NCI-H128 (cell line): Measurements from ENCODE around the gene FGGY.
"Not testable (repeated sequence)": the region's sequence is repeated elsewhere in the genome, so short reads cannot be mapped to it uniquely, and the experiment has no call there.

Experiments used
- DNase-seq: peaks from one replicate; lab custom pipeline; 2025; ENCODE audit not compliant: unreplicated experiment; lab: John Stamatoyannopoulos, UW

Gene FGGY

DNA sequence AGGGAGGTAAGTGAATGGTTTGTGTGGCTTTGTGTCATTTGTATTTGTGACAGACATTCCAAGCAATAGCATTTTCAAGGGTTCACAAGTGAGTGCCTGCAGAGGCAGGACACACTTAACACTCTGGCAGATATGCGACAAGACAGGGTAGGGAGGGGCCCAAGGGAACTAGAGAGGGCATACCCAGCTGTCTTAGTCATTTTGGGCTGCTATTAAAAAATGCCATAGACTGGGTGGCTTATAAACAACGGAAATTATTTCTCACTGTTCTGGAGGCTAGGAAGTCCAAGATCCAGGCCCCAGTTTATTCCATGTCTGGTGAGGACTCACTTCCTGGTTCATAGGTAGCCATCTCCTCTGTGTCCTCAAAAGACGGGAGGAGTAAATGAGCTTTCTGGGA lies 137.4 kb downstream of the FGGY start:
- no peak for DNase-seq

DNA sequence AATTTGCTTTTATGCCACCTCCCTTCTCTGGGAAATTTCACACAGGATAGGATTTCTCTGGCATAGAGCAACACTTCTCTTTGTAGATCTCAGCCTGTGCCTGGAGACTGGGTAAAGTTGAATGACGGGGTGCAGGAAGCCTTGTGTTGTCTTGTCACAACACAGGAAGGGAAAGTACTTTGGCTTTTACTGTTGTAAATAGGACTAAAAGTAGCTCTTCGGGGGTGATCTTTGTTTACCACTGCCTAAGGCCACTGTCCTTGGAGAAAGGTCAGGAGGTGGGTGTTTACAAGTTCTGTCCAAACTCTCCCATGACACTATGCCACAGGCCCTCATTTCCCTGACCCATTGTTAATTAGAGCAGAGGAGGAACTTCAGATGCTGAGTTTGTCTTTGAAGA lies 139.7 kb downstream of the FGGY start:
- DNase-seq = no peak

DNA sequence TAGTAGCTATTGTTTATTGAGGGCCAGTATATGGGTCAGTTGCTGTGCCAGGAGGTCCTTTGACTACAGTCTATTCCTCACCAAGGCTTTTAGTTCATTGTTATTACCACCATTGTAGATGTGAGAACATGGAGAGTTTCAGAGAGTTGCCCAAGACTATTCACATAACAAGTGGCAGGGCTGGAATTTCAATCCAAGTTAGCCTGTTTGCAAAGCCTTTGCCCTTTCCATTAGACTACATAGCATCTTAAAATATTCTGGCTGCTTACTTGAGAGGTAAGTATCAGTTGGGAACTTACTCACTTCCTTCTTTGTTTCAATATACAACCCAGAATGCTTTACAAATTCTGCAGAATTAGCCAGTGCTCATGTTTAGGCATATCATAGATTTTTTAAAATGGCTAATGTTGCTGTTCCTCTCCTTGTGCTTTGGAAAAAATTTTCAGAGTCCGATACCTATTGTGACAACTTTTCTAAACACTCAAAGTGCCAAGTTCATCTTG lies 141.2 kb downstream of the FGGY start:
- DNase-seq = no peak

DNA sequence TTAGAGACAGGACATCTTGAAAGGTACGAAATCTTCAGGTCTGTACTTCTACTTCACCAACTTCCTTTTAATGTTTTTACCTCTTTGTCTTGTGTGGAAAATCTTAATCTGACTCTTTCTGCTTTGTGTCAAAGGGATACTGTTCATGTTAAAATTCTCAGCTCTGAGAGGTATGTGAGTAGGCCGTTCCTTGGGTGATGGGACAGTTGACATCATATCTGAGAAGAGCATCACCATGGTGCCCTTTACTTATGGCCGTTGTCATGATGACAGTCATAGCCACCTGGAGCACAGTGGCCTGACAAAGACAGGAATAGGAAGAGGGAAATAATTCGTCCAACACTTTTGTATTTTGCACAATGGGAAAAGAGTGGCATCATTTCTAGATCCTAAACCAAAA lies 145.6 kb downstream of the FGGY start:
- no peak for DNase-seq

DNA sequence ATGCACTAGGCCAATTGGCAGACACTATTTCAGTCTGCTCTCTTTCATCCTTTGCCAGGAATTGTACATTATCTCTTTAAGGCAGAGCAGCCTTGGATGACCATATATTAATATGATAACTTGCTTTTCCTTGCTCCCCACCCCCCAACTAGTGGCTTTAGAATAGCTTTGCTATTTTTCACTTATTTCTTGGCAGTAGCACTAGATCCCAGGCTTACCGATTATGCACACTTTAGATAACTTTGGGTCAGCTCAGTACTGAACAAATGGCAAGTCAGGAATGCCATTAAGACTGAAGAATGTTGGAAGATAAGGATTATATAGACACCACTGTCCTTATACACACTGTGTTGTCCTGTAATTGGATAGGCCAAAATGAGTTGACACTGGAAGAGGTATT lies 146.4 kb downstream of the FGGY start:
- no peak for DNase-seq

DNA sequence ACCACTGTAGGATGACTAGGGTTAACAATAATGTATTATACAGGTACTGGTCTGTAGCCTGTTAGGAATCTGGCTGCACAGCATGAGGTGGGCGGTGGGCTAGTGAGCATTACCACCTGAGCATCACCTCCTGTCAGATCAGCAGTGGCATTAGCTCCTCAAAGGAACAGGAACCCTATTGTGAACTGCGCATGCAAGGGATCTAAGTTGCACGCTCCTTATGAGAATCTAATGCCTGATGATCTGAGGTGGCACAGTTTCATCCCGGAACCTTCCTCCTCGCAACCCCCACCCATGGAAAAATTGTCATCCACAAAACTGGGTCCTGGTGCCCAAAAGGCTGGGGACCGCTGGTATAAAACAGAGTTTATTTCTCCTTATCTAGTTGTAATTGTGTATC lies 147.6 kb downstream of the FGGY start:
- no peak for DNase-seq

DNA sequence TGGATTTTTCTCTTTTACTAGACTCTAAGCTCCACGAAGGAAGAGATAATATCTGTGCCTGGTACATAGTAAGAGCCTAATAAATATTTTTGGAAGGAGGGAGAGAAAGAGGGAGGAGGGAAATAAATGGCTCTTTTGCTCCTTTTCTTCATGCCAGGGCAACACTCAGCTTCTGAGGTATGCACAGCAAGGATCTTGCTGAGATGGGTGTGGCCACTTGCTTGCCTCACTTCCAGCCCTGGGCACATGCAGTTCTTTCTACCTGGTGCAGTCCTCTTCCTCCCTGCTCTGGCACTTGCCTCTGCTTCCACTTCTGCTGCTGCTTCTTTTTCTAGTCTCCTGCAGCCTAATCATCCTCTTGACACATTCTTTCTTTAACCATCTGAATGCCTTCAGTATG lies 148.1 kb downstream of the FGGY start:
- DNase-seq = no peak

DNA sequence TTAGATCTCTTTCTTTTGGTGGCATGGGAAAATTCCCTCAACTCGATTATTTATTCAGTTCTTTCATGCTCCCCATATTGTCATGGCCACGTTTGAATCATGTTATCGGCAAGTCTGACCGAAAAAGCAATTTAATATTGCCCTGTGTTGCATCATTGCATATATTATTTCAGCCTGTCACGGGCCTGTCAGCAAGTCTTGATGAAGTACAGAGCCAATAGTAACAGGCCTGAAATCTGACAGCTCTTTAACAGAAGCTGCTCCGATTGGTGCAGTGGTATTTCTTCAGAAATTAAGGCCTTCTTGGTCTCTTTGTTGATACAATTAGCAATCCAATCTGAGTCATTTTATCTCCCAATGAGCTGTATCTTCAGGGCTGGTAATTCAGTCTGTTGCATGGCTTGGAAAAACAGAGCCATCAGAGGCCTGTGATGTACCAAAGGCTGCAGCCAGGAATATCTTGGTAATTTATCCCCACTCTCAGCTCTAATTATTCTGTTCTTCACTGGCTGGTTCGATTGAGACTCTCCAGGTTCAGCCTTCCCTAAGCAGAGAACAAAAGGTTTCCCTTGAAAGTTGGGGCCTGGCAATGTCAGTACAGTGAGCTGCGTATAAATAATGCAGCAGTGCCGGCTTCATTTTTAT lies 149.5 kb downstream of the FGGY start:
- no peak for DNase-seq

DNA sequence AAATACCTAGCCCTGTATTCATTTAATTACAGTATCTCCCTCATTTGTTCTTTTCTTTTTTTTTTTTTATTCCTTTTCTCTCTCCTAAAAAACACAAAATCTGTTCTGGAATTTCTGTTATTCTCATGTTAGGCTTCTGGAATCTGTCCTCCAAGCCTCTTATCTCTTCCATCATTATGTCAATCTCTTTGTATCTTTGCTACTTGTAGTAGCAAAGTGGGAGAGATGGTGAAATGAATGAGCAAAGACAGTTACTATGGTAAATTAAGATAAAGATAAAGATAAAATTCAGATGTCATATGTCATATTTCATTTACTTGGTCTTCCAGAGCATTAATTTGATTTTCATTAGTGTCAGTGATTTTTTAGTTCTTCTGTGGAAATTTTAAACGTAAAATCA lies 155.1 kb downstream of the FGGY start:
- no peak for DNase-seq

DNA sequence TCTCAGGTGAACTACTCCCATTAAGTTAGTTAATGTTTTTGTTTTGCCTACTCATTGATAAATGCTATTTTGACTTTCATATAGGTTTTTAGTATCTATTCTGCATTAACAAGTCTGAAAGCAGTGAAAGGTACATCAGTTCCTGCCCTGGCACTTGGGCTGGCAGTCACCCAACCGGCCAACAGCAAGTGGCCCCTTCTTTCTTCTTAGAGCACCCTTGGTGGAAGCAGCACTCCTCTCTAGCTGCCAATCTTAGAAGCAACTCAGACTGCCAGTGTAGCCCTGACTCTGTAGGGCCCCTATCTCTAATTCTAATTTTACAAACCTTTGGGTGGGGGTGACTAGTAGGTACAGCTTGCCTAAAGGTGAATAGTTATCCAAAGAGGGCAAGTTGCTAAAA lies 155.7 kb downstream of the FGGY start:
- no peak for DNase-seq

DNA sequence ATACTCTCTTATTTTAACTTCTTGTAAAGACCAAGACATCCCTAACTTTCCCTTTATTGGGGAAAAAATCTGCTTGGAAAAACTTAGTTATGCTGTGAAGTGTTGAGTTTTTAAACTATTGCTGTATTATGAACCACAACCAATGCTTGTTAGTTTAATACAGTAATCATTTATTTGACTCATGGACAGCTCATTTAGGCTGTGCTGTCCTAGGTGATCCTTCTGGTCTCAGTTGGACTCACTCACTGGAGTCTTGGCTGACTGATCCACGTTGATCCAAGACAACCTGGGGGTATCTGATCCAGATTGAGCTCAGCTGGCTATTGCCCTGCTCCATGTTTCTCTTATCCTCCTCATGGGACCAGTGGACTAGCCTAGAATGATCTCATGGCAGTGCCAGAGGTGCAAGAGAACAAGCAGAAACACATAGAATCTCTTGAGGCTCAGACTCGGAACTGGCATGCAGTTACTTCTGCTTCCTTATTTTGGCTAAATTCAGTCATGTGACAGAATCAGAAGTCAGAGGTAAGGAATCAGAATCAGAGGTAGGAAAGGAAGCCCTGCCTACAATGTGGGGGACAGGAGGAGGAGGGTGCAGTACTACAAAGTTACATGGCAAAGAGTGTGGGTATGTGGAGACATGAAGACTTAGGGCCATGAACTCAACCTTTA lies 156.5 kb downstream of the FGGY start:
- DNase-seq = no peak

DNA sequence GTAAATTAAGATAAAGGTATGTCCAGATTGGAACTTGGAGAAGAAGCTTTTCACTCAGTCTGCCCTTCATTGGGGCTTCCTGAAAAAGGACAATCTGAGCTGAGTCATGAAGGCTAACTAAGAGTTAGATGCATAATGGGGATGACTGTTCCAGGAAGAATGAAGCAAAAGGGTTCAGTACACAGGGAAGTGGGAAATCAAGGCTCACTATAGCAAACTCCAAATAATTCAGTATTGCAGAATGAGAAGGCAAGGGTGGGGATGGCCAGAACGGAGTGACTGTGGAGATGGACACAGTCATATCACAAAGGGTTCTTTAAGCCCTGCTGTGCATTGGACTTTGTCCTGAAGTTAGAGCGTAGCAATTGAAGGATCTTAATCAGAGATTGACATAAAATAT lies 158.3 kb downstream of the FGGY start:
- no peak for DNase-seq

DNA sequence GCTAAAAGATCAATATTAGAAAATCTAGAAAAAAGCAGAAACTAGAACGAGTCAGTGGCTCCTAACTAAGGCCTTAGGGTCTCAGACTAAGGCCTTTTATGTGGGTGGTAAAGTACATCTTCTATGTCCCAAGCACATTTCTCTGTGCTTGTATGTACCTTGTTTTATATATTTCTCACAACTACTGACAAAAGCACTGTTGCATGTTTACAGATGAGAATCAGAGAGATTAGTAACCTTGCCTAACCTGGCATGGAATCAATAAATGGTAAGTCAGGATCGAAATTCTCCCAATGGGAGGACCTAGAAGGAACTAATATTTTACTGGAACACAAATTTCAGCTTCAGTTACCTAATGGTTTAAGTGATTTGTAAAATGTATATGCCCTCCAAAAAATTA lies 160.9 kb downstream of the FGGY start:
- DNase-seq = no peak

DNA sequence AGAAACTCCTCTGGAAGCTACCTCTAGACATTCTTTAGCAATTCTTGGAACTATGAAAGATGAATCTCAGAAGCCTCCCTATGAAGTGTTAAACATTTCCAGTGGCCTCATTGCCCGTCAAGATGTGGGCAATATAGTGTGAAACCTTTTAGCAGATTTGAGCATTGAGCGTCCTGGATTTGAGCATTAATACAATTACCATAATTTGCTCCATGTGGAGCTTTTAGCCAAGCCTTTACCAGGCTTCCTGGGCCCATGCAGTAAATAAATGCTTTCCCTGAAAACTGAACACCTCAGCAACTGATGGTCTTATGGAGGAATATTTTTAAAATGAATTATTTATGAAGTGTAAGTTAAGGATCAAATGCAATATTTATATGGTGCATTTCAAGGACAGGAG lies 162.0 kb downstream of the FGGY start:
- no peak for DNase-seq

DNA sequence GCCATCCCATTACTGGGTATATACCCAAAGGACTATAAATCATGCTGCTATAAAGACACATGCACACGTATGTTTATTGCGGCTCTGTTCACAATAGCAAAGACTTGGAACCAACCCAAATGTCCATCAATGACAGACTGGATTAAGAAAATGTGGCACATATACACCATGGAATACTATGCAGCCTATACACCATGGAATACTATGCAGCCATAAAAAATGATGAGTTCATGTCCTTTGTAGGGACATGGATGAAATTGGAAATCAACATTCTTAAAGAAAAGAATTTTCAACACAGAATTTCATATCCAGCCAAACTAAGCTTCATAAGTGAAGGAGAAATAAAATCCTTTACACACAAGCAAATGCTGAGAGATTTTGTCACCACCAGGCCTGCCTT lies 166.0 kb downstream of the FGGY start:
- DNase-seq = not testable (repeated sequence)

DNA sequence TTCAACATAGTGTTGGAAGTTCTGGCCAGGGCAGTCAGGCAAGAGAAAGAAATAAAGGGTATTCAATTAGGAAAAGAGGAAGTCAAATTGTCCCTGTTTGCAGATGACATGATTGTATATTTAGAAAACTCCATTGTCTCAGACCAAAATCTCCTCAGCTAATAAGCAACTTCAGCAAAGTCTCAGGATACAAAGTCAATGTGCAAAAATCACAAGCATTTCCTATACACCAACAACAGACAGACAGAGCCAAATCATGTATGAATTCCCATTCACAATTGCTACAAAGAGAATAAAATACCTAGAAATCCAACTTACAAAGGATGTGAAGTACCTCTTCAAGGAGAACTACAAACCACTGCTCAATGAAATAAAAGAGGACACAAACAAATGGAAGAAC lies 168.6 kb downstream of the FGGY start:
- not testable (repeated sequence) for DNase-seq

DNA sequence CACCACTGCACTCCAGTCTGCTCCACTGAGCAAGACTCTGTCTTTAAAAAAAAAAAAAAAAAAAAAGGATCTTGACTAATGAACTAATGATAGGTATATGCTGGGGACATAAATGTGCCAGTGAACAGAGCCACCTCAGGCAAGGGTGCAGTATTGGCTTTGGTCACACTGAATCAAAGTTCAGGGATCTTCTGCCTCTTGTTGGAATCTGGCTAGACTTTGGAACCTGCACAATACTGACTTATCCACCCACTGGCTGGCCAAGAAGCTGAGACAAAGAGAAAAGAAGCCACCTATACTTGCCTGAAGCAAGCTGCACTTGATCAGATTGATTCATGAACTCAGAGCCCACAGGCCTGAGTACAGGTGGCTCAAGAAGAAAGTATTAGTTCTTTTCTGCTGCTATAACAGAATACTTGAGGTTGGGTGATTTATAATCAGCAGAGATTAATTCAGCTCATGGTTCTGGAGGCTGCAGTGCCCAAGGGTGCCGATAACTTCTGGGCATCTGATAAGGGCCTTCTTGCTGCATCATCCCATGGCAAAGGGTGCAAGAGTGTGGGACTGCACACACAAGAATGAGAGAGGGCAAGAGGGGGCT lies 172.0 kb downstream of the FGGY start:
- no peak for DNase-seq

DNA sequence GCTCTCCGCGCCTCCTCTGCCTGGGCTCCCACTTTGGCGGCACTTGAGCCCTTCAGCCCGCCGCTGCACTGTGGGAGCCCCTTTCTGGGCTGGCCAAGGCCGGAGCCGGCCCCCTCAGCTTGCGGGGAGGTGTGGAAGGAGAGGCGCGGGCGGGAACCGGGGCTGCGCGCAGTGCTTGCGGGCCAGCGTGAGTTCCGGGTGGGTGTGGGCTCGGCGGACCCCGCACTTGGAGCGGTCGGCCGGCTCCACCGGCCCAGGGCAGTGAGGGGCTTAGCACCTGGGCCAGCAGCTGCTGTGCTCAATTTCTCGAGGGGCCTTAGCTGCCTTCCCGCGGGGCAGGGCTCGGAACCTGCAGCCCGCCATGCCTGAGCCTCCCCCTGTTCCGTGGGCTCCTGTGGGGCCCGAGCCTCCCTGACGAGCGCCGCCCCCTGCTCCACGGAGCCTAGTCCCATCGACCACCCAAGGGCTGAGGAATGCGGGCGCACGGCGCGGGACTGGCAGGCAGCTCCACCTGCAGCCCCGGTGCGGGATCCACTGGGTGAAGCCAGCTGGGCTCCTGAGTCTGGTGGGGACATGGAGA lies 175.2 kb downstream of the FGGY start:
- DNase-seq = not testable (repeated sequence)

DNA sequence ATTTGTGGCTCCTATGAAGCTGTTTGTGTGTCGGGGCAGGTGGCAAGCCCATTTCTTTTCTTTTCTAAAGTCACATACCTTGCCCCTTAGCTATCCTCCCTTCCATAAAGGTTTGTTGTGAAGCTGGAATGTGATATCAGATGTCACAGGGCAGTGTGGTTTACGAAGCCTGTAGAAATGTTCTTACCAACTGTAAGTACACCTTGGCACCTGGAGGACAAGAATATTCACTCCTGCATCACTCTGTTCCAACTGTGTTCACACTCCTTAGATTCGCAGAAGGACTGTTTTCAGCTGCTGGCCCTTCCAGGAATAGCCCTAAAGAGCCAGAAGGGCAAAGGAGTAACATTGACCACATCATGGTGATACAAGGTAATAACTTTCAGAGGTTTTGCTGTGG lies 176.9 kb downstream of the FGGY start:
- no peak for DNase-seq

DNA sequence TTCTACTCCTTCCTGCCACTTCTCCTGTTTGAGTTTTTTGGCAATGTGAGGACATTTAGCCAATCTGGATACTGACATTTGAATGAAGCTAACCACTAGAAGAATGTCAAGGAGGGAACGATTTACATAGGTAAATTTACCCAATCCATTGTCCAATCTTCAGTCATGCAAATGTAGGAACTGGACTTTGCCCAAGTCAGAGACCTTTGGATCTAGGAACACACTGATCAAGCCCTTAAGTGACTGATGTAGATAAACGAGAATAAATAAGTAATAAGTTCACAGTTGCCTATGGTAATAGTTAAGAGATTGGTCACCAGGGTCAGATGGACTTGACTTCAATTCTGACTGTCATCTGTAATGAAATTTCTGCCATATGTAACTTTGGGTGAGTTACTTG lies 177.6 kb downstream of the FGGY start:
- DNase-seq = no peak

DNA sequence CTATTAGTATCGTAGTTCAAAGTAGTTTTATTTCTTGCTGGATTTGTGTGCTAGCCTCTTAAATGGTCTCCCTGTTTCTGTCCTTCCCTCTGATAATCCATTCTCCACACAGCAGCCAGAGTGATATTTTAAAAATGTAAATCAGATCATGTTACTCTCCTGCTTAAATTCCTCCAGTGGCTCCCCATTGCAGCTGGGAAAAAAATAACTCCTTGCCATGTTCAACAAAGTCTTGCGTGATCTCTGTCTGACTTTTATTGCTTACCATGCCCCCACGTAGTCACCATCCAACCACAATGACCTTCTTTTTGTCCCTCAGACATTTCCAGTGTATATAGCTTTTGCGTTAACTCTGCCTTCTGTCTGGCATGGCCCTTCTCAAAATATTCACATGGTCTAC lies 178.8 kb downstream of the FGGY start:
- DNase-seq = no peak

DNA sequence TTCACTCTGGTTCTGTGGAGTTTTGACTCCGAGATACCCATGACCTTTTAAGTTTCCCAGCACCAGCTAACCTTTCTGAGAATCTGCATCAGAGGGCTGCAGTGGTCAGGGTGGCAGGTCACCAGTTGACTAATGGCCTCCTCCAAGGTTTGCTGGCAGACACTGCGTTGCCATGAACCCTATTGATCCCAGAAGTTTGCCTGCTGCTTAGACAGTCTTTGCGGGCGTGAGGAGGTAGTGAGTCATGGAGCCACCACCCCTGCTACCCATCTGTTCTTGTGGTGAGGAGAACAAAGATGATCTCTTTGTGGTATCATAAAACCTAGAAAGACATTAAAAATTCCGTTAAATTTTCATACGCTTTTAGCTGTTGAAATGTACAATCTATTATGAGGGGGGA lies 180.4 kb downstream of the FGGY start:
- no peak for DNase-seq
